ENCODE results near the gene UBE2B.
A peak's percentile ranks its signal among the peaks of the same experiment; 100 is the strongest.
"Not testable (repeated sequence)": the region's sequence is repeated elsewhere in the genome, so short reads cannot be mapped to it uniquely, and the experiment has no call there.

Gene UBE2B

GRCh38 chr5:134370871-134371833 lies at the start of gene UBE2B:
UBE2B (plus strand) TSS chr5:134371569; CDS start chr5:134371596, 27 bp downstream.
- DNase-seq (ENCODE audit: low spot score) = peak; percentile 91

GRCh38 chr5:134327327-134327726 lies 44.0 kb upstream of the UBE2B start:
- DNase-seq (ENCODE audit: low spot score) = no peak

GRCh38 chr5:134328619-134329018 lies 42.8 kb upstream of the UBE2B start:
- DNase-seq (ENCODE audit: low spot score) = no peak

- DNase-seq (ENCODE audit: low spot score) = not testable (repeated sequence)
These were observed 34.5 kb upstream of the UBE2B start for GRCh38 chr5:134336833-134337232.

GRCh38 chr5:134343500-134343899 lies 27.9 kb upstream of the UBE2B start:
- DNase-seq (ENCODE audit: low spot score) = not testable (repeated sequence)

- not testable (repeated sequence) for DNase-seq (ENCODE audit: low spot score)
These were observed 25.9 kb upstream of the UBE2B start for GRCh38 chr5:134345476-134345875.

GRCh38 chr5:134345996-134346395 lies 25.4 kb upstream of the UBE2B start:
- DNase-seq (ENCODE audit: low spot score) = no peak

- DNase-seq (ENCODE audit: low spot score) = no peak
These were observed 21.9 kb upstream of the UBE2B start for GRCh38 chr5:134349463-134349862.

GRCh38 chr5:134355681-134356080 lies 15.7 kb upstream of the UBE2B start:
- DNase-seq (ENCODE audit: low spot score) = peak; percentile 45

GRCh38 chr5:134365604-134366003 lies 5.8 kb upstream of the UBE2B start:
- no peak for DNase-seq (ENCODE audit: low spot score)

GRCh38 chr5:134370311-134370870 lies 978 bp upstream of the UBE2B start:
- DNase-seq (ENCODE audit: low spot score) = no peak

- DNase-seq (ENCODE audit: low spot score) = peak; percentile 52
These were observed 518 bp downstream of the UBE2B start for GRCh38 chr5:134371834-134372340.

GRCh38 chr5:134373633-134374032 lies 2.3 kb downstream of the UBE2B start:
- DNase-seq (ENCODE audit: low spot score) = not testable (repeated sequence)

- DNase-seq (ENCODE audit: low spot score) = no peak
These were observed 2.9 kb downstream of the UBE2B start for GRCh38 chr5:134374232-134374631.

GRCh38 chr5:134380346-134380745 lies 9.0 kb downstream of the UBE2B start:
- DNase-seq (ENCODE audit: low spot score) = no peak

- not testable (repeated sequence) for DNase-seq (ENCODE audit: low spot score)
These were observed 10.8 kb downstream of the UBE2B start for GRCh38 chr5:134382204-134382603.

GRCh38 chr5:134383980-134384697 lies 12.8 kb downstream of the UBE2B start:
- DNase-seq (ENCODE audit: low spot score) = no peak

- DNase-seq (ENCODE audit: low spot score) = no peak
These were observed 16.1 kb downstream of the UBE2B start for GRCh38 chr5:134387443-134387842.

- DNase-seq (ENCODE audit: low spot score) = no peak
These were observed 20.9 kb downstream of the UBE2B start for GRCh38 chr5:134392301-134392700.

- DNase-seq (ENCODE audit: low spot score) = no peak
These were observed 23.6 kb downstream of the UBE2B start for GRCh38 chr5:134394932-134395331.

- no peak for DNase-seq (ENCODE audit: low spot score)
These were observed 24.9 kb downstream of the UBE2B start for GRCh38 chr5:134396274-134396673.

- no peak for DNase-seq (ENCODE audit: low spot score)
These were observed 25.8 kb downstream of the UBE2B start for GRCh38 chr5:134397196-134397595.

Data from D341Med (cell line).